Stimulated activated CD8-positive, alpha-beta memory T cell treated with anti-CD3 and anti-CD28 coated beads, Interleukin-15, amount 100 ng/mL, for 24 hours (primary cell): ENCODE data around the gene JAG2.
"Not testable (repeated sequence)": the region's sequence is repeated elsewhere in the genome, so short reads cannot be mapped to it uniquely, and the experiment has no call there.

Experiments
- DNase-seq: peaks from one replicate; pipeline ENCODE4 v3.0.0-alpha.2; 2020; ENCODE audit warnings: low read depth

Gene JAG2

DNA sequence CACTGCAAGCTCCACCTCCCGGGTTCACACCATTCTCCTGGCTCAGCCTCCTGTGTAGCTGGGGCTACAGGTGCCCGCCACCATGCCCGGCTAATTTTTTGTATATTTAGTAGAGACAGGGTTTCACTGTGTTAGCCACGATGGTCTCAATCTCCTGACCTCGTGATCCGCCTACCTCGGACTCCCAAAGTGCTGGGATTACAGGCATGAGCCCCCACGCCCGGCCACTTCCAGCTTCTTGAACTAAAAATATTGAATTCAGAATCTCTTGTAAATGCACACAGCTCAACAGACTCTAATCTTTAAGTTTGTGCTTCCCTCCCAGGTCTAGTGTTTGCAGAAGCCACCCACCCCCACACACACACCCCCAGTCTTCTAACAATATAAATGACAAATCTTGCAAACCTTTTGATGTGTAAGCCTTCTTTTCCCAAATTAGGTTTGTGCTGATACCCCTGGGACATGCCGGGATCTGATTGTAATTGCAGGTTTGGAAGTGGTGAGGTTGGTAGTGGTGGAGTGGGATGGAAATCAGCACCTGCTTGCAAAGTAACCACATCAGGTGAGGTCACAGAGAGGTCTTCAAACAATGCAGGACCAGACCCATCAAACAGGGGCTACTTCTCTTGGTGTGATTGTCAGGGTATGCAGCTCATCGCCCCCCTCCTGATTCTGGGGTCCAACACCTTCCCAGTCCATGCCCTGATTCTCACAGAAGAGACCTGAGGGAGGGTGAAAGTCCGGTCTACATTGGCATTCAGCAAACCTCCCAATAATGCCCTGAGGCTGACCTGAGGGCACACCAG is 51.9 kb downstream of the JAG2 start:
- no peak for DNase-seq

DNA sequence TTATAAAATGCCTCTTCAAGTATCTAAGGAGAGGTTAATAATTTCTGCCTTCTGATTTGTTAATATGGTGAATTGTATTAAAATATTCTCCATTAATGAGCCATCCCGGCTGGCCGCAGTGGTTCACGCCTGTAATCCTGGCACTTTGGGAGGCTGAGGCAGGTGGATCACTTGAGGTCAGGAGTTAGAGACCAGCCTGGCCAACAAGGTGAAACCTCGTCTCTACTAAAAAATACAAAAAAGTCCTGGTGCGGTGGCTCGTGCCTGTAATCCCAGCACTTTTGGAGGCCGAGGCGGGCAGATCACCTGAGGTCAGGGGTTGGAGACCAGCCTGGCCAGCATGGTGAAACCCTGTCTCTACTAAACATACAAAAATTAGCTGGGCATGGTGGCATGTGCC is 59.3 kb downstream of the JAG2 start:
- not testable (repeated sequence) for DNase-seq

DNA sequence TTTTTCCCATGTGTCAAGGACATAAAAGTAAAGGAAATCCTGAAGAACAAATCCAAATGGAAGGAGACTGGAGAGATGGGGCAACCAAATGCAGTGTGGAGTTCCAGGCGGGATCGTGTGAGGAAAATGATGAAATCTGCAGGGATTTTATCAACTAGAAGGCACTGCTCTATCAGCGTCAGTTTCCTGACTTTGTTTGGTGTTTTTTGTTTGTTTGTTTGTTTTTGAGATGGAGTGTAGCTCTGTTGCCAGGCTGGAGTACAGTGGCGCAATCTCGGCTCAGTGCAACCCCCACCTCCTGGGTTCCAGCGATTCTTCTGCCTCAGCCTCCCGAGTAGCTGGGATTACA is 60.1 kb downstream of the JAG2 start:
- no peak for DNase-seq

DNA sequence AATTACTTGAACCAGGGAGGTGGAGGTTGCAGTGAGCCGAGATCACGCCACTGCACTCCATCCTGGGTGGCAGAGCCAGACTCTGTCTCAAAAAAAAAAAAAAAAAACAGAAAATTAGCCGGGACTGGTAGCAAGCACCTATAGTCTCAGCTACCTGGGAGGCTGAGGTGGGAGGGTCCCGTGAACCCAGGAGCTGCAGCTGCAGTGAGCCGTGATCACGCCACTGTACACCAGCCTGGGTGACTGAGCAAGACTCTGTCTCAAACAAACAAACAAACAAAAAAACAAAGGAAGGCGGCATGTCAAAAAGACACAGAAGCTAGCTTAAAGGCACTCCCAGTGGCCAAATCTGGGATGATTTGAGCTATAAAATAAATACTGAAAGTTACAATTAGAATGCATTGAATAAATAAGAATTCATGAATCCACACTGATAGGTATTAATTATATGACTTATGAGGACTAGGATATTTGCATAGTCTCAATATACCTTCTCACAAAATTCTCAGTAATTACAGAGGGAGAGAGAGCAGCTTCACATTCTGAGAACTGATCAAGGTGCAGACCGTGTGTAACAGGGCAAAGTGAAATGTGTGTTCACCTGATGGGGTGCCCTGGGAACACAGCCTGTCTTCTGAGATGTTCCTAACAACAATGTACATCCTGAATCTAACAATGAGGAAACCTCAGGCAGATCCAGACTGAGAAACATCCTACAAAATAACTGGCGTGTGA is 60.6 kb downstream of the JAG2 start:
- no peak for DNase-seq

DNA sequence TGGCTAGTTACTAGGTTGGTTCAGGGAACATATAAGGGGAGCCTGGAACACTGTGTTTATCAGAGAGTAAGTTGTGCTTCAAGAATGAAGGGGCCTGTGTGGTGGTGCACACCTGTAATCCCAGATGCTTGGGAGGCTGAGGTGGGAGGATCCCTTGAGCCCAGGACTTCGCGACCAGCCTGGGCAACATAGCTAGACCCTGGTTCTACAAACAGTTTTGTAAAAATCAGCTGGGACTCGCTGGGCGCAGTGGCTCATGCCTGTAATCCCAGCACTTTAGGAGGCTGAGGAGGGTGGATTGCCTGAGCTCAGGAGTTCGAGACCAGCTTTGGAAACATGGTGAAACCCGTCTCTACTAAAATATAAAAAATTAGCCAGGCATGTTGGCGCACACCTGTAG is 61.2 kb downstream of the JAG2 start:
- no peak for DNase-seq

- DNase-seq = no peak
These were observed 63.4 kb downstream of the JAG2 start for GRCh38 chr14:105105158-105105557.

DNA sequence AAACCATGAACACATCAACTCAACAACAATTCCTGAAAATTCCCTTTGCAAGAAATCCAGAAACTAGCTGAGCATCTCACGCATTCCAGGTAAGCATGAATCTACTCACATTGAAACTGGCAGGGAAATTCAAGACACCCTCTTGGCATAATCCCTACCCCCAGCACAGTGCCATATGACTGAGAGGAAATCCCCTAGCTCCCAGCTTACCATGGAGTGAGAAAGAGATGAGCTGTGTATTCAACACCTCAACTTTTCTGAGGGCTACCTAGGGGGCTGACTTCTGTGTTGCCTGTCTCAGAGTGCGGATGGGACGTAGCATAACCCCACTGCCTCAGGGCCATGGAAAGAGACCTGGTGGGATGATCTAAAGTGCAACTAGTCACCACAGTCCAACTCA is 65.7 kb downstream of the JAG2 start:
- no peak for DNase-seq

DNA sequence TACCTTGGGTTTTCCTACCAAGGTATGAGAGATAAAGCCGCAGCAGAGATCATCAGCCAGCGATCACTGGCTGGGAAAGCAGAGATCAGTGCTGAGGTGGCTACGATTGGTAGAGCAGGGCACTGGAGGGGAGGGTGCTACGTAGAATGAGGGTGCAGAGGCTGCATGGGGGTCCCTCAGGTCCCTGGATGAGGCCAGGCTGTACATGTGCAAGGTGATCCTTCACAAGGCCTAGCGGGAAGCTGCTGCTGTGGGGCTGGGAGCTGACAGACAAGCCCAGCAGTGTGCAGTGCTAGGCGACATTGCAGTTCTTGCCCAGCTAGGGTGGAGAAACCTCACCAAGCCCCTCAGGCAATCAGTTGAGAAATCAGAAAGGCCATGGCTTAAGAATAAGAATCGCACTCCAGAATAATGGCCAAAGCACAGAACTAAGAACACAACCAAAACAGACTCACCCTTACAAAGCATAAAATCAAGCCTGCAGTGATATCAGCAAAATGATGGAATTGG is 66.2 kb downstream of the JAG2 start:
- no peak for DNase-seq

- DNase-seq = no peak
These were observed 67.7 kb downstream of the JAG2 start for GRCh38 chr14:105100910-105101309.

DNA sequence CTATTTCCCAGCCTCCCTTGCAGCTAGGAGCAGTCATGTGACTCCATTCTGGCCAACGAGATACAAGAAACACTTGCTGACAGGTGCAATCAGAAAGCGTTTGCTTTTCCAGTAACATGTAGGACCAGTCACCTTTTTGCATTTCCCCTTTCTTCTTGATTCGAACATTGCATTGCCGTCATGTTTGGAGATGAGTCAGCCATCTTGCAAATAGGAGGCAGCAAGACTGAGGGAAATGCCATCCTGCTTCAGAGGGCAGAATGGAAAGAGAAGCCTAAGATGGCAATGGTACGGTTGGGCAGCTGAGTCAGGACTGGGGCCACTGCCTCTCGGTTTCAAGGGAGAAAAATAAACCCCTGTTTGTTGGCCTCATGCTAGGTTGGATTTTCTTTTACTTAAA is 68.8 kb downstream of the JAG2 start:
- no peak for DNase-seq

DNA sequence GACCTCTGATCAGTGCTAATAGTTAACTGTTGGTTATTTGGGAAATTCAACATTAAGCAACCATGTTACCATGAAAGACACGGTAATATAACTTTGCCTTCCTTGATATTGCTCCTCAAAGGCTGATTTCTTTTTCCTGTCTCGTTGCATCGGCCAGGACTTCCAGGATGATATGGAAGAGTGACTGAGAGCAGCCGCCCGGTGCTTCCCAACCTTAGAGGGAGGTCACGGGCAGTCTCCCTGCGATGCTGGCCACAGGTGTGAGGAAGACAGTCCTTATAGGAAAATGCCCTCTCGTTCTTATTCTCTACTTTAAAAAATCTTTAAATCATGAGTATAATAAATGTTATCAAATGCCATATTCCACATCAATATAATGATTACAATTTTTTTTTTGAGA is 70.3 kb downstream of the JAG2 start:
- DNase-seq = no peak

DNA sequence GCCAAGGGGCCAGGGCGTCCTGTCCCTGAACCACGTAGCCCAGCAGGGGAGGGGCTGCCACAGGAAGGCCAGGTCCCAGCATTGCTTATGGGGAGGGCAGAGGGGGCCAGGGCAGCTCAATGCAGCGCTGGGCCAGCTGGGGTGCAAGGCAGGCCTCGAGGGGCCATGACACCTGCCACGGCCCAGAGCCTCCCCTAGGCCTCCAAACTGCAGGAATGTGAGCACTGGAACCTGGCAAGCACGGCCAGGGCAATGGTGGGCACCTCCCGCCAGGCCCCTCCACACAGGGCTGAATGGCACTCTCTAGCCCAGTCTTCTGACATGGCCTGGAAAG is 70.8 kb downstream of the JAG2 start:
- no peak for DNase-seq

GRCh38 chr14:105096206-105096875 is 72.2 kb downstream of the JAG2 start:
- DNase-seq = no peak

DNA sequence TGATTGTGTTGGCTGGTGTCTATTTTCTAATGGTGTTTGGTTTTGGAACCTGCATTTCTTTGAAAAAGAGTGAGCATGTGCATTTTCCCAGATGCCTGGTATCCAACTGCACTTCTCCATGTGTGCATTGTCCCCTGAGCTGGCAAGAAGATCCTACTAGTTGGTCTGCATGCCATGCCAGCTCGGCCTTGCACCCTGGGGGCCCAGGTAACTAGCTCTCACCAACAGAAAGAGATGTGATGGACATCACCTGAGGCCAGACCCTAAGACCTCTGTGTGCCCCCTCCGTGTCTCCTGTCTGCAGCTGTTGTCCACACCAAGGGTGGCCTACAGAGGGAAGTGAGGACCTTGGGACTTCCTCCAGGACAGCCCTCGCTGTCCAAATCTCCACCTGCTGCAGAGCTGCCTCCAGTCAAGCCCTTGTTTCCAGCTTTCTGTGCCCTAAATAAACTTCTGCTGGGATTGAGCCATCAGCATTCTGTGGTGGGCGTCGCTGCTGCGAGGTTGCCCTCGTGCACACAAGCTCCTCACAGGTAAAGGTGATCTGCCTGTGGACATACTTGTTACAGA is 73.3 kb downstream of the JAG2 start:
- DNase-seq = no peak

GRCh38 chr14:105094193-105094907 is 74.2 kb downstream of the JAG2 start:
- DNase-seq = no peak

GRCh38 chr14:105093431-105094192 is 75.0 kb downstream of the JAG2 start:
- peak; percentile 63 for DNase-seq

DNA sequence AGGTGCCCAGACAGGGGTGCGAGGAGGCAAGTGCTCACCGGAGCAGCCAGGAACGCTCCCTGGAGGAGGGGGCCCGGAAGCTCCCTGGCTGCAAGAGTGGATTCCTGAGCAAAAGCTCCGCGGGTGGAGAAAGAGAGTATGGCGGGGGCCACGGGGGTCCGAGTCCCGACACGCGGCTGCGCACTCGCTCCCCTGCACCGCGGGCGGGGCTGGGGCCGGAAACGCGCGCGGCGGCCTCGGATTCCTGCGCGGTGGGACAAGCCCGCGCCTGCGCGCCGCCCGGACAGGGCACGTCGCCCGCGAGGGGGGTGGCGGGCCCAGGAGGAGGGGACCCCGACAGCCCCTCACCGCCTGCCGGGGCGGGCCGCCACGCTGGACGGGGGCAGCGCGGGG is 75.5 kb downstream of the JAG2 start:
- DNase-seq = peak; percentile 46

GRCh38 chr14:105092171-105093037 is 76.2 kb downstream of the JAG2 start:
- DNase-seq = no peak

GRCh38 chr14:105091517-105092170 is 76.9 kb downstream of the JAG2 start:
- DNase-seq = no peak

- no peak for DNase-seq
These were observed 77.5 kb downstream of the JAG2 start for GRCh38 chr14:105091054-105091516.
